ENCODE data around the gene ARG2. TPM values are rescaled to one million over a fixed set of nuclear protein-coding genes. Genes with fewer than 3 reads are reported as not detected.

The ARG2 gene
- total RNA-seq, 2 experiments from 2014 or later, result 3.7 to 3.9 TPM

- TF ChIP-seq CTCF (IDR thresholded peaks at IDR 0.05), result peak; percentile 24
- CTCF ChIA-PET, result interaction anchor here (1.1 to 3.7 kb wide), 7 partner anchors 21 to 314 kb away, joined by 3 to 21 read pairs (median 7); partner anchors contain the start of genes ARG2, ATP6V1D, EIF2S1 and PIGH
- no peaks in the 10 kb centered on the region for H3K27me3 ChIP-seq (ENCODE audit: control insufficient read depth in 1 of 2, insufficient read depth in 2 of 2, low read length in 2 of 2)
- ATAC-seq (ENCODE audit: poor library complexity) (peak; percentile 49), DNase-seq (peak in 13 of 14 experiments; percentile 15 to 72 (median 44))
- Mint-ChIP-seq H3K9me3 (no peaks in the 10 kb centered on the region), H3K27me3 (no peaks in the 10 kb centered on the region), H3K27ac (peak overlapping the region; percentile 89), H3K36me3 (ENCODE audit: low read depth) (peaks cover 13% of the 10 kb centered on the region), H3K4me1 (ENCODE audit: low read depth) (peaks cover 48% of the 10 kb centered on the region), H3K4me3 (peak overlapping the region; percentile 91)
- H3K9me3 ChIP-seq (ENCODE audit: control insufficient read depth in 1 of 2, insufficient read depth in 1 of 2, low read length in 2 of 2), result no peaks in the 10 kb centered on the region
- POLR2A ChIA-PET, result interaction anchor here (0.7 to 4.3 kb wide), 6 partner anchors 10 to 314 kb away, joined by 3 to 42 read pairs (median 4); partner anchors contain the start of genes ATP6V1D, EIF2S1, PIGH and RDH11
- H3K4me1 ChIP-seq (ENCODE audit: insufficient read depth, low read length), result peaks cover 37% of the 10 kb centered on the region
- peak overlapping the region; percentile 83 for H3K4me3 ChIP-seq (ENCODE audit: low read length)
- intact Hi-C loops (cut with DNase I, micrococcal nuclease), result loop anchor here (1.0 to 5.0 kb wide), 4 partner anchors 21 to 1723 kb away; partner anchors contain the start of genes RDH11 (in 2 of the 2), ERH (in 1 of the 2), PIGH (in 1 of the 2) and SLC39A9 (in 1 of the 2)
- peaks cover 12% of the 10 kb centered on the region for H3K36me3 ChIP-seq (ENCODE audit: insufficient read depth, low read length)
- H3K27ac ChIP-seq (ENCODE audit: low read depth in 1 of 2, low read length in 2 of 2), result peak overlapping the region; percentile 92 to 95
These were observed 54.4 kb downstream of the ARG2 start for GRCh38 chr14:67674139-67674479.

GRCh38 chr14:67674480-67675218 lies 54.9 kb downstream of the ARG2 start, which contains the start of gene VTI1B:
VTI1B (minus strand) TSS chr14:67674632; CDS start chr14:67674489, 143 bp downstream.
- Histone ChIP-seq H3K9me3 (ENCODE audit: control insufficient read depth in 1 of 2, insufficient read depth in 1 of 2, low read length in 2 of 2) (no peaks in the 10 kb centered on the region), H3K4me3 (ENCODE audit: low read length) (peak within 1 kb of the TSS; percentile 83), H3K27me3 (ENCODE audit: control insufficient read depth in 1 of 2, insufficient read depth in 2 of 2, low read length in 2 of 2) (no peaks in the 10 kb centered on the region), H3K36me3 (ENCODE audit: insufficient read depth, low read length) (peaks cover 12% of the 10 kb centered on the region), H3K4me1 (ENCODE audit: insufficient read depth, low read length) (peaks cover 33% of the 10 kb centered on the region), H3K27ac (ENCODE audit: low read depth in 1 of 2, low read length in 2 of 2) (peak within 1 kb of the TSS; percentile 92 to 95)
- Mint-ChIP-seq H3K4me1 (ENCODE audit: low read depth) (peaks cover 43% of the 10 kb centered on the region), H3K27ac (peak within 1 kb of the TSS; percentile 89), H3K27me3 (no peaks in the 10 kb centered on the region), H3K4me3 (peak within 1 kb of the TSS; percentile 91), H3K9me3 (no peaks in the 10 kb centered on the region), H3K36me3 (ENCODE audit: low read depth) (peaks cover 13% of the 10 kb centered on the region)
- intact Hi-C loops (cut with DNase I, micrococcal nuclease), result loop anchor here (1.0 to 5.0 kb wide), 5 partner anchors 20 to 1723 kb away; partner anchors contain the start of genes RDH11 (in 2 of the 2), EIF2S1 (in 1 of the 2), ERH (in 1 of the 2) and PIGH (in 1 of the 2)
- no peak for TF ChIP-seq CTCF (IDR thresholded peaks at IDR 0.05)
- CTCF ChIA-PET, result interaction anchor here (1.3 to 3.7 kb wide), 5 partner anchors 20 to 315 kb away, joined by 4 to 21 read pairs (median 11); partner anchors contain the start of genes ATP6V1D, EIF2S1, PIGH and RDH11
- POLR2A ChIA-PET, result interaction anchor here (0.7 to 4.3 kb wide), 9 partner anchors 11 to 315 kb away, joined by 3 to 42 read pairs (median 5); partner anchors contain the start of genes ATP6V1D, EIF2S1, PIGH and RDH11
- peak; percentile 57 to 89 (median 72) for DNase-seq
- ATAC-seq (ENCODE audit: poor library complexity), result peak; percentile 91

- Mint-ChIP-seq H3K36me3 (ENCODE audit: low read depth) (peaks cover 13% of the 10 kb centered on the region), H3K4me1 (ENCODE audit: low read depth) (peaks cover 38% of the 10 kb centered on the region), H3K9me3 (no peaks in the 10 kb centered on the region), H3K27me3 (no peaks in the 10 kb centered on the region), H3K27ac (peak overlapping the region; percentile 89), H3K4me3 (peak overlapping the region; percentile 91)
- DNase-seq (no peak), ATAC-seq (ENCODE audit: poor library complexity) (no peak)
- peaks cover 13% of the 10 kb centered on the region for H3K36me3 ChIP-seq (ENCODE audit: insufficient read depth, low read length)
- peak overlapping the region; percentile 83 for H3K4me3 ChIP-seq (ENCODE audit: low read length)
- no peaks in the 10 kb centered on the region for H3K27me3 ChIP-seq (ENCODE audit: control insufficient read depth in 1 of 2, insufficient read depth in 2 of 2, low read length in 2 of 2)
- H3K9me3 ChIP-seq (ENCODE audit: control insufficient read depth in 1 of 2, insufficient read depth in 1 of 2, low read length in 2 of 2), result no peaks in the 10 kb centered on the region
- TF ChIP-seq CTCF (IDR thresholded peaks at IDR 0.05), result no peak
- ChIA-PET CTCF (interaction anchor here (1.4 to 3.7 kb wide), 4 partner anchors 20 to 75 kb away, joined by 5 to 21 read pairs (median 15); partner anchors contain the start of genes PIGH and RDH11), POLR2A (interaction anchor here (1.0 to 4.3 kb wide), 4 partner anchors 14 to 75 kb away, joined by 4 to 42 read pairs (median 6); partner anchors contain the start of genes PIGH and RDH11)
- H3K27ac ChIP-seq (ENCODE audit: low read depth in 1 of 2, low read length in 2 of 2), result peak overlapping the region; percentile 50 to 92
- H3K4me1 ChIP-seq (ENCODE audit: insufficient read depth, low read length), result peaks cover 33% of the 10 kb centered on the region
- intact Hi-C loops (cut with DNase I, micrococcal nuclease), result loop anchor here (2.0 to 5.0 kb wide), 2 partner anchors 20 to 313 kb away; partner anchors contain the start of genes EIF2S1 (in 1 of the 2) and RDH11 (in 1 of the 2)
These were observed 55.5 kb downstream of the ARG2 start for GRCh38 chr14:67675219-67675582.

All from CD4-positive, alpha-beta T cell (primary cell).